Natural killer cell (primary cell): ENCODE measurements around the gene MCRIP2. TPM values are rescaled to one million over a fixed set of nuclear protein-coding genes. Genes with fewer than 3 reads are reported as not detected.

Source experiments
- ATAC-seq, 3 donors: fragments of 150-1000 bp in 2 of 3; fragments of 200-7000 bp in 1 of 3; cut with Tn5 transposase; 1 replicate in 1 of 3; 2 replicates in 2 of 3; pipeline ENCODE4 v1.10.0; 2021; ENCODE audit warnings: mild to moderate bottlenecking in 2 of 3, moderate library complexity in 2 of 3
- DNase-seq, 2 donors: peaks; one replicate each; pipeline versions ENCODE4 v3.0.0 to v3.0.0-alpha.2; 2013 to 2021; ENCODE audit warnings: mixed read lengths in 1 of 2
- H3K27ac ChIP-seq: one replicate; pipeline ENCODE4 v1.5.1; 2013; ENCODE audit warnings: mild to moderate bottlenecking, low read length
- H3K27me3 ChIP-seq: one replicate; pipeline ENCODE4 v1.6.1; 2013; ENCODE audit warnings: low read length; ENCODE audit not compliant: control insufficient read depth, insufficient read depth
- H3K36me3 ChIP-seq: one replicate; pipeline ENCODE4 v1.6.1; 2013; ENCODE audit warnings: low read length; ENCODE audit not compliant: control insufficient read depth, insufficient read depth
- H3K4me1 ChIP-seq: one replicate; pipeline ENCODE4 v1.6.1; 2013; ENCODE audit warnings: low read length; ENCODE audit not compliant: control insufficient read depth, insufficient read depth
- H3K4me3 ChIP-seq: one replicate; pipeline ENCODE4 v1.5.1; 2013; ENCODE audit warnings: low read length
- H3K9me3 ChIP-seq: one replicate; pipeline ENCODE4 v1.6.1; 2013; ENCODE audit warnings: low read length; ENCODE audit not compliant: control insufficient read depth, insufficient read depth
- H3K27ac Mint-ChIP-seq, 2 donors: one replicate each; pipeline ENCODE4 v1.8.0; 2022; ENCODE audit warnings: mild to moderate bottlenecking in 2 of 2, mixed read lengths in 2 of 2, moderate library complexity in 1 of 2
- H3K27me3 Mint-ChIP-seq, 2 donors: one replicate each; pipeline ENCODE4 v1.8.0; 2022; ENCODE audit warnings: low read depth in 2 of 2, mixed read lengths in 2 of 2
- H3K36me3 Mint-ChIP-seq: one replicate; pipeline ENCODE4 v1.8.0; 2022; ENCODE audit warnings: mixed read lengths
- H3K4me1 Mint-ChIP-seq, 2 donors: one replicate each; pipeline ENCODE4 v1.8.0; 2022; ENCODE audit warnings: mixed read lengths in 2 of 2
- H3K4me3 Mint-ChIP-seq: one replicate; pipeline ENCODE4 v1.8.0; 2022; ENCODE audit warnings: mild to moderate bottlenecking, moderate library complexity, mixed read lengths
- H3K9me3 Mint-ChIP-seq, 2 donors: one replicate each; pipeline ENCODE4 v1.8.0; 2022; ENCODE audit warnings: mixed read lengths in 2 of 2
- WGBS: methylation state at CpG from one replicate; pipeline ENCODE4 v1.1.7; 2013; ENCODE audit warnings: missing lambda C conversion rate; ENCODE audit not compliant: insufficient coverage; 5-methylcytosine and 5-hydroxymethylcytosine counted together
- intact Hi-C: fragments of 100-400 bp; cut with micrococcal nuclease; formaldehyde crosslinking; loops from one replicate; pipeline ENCODE4 v1.14.2; 2022
- total RNA-seq, 4 donors: library from RNA; stranded (reverse); fragments of 120-200 nt in 1 of 4; gene quantifications; one replicate each; pipeline versions ENCODE4 v1.2.3 to v1.2.4, GENCODE V29; 2013 to 2022
- TF ChIP-seq, protein P1 (sequence below): fragments of 200-600 bp; IDR thresholded peaks from one replicate; pipeline ENCODE4 v1.8.0; 2022; ENCODE audit warnings: antibody characterized with exemption

The MCRIP2 gene
- total RNA-seq, 3 donors from 2014 or later (not counting 1 experiment from before 2014, with no cell fraction given) = 11.3 to 17.4 (median 15.7) TPM

DNA sequence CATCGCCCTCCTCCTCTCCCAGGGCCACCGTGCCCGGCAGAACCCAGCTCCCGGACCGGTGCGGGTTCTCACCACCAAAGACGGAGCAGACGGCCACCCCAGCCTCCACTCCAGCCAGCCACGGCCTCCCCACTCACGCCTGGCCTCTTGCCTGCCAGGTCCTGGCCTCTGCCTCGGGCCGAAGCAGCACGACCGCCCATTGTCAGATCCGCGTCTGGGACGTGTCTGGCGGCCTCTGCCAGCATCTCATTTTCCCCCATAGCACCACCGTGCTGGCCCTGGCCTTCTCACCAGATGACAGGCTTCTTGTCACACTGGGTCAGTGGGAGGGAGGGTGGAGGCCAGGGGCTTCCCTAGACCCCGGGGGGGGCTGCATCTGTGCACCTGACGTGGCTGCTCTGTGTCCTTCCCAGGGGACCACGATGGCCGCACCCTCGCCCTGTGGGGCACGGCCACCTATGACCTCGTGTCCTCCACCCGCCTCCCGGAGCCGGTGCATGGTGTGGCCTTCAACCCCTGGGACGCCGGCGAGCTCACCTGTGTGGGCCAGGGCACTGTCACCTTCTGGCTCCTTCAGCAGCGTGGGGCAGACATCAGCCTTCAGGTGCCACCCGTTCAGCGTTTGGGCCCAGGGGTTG, 19.7 kb downstream of the MCRIP2 start:
- Mint-ChIP-seq H3K9me3 (no peaks in the 10 kb centered on the region), H3K27me3 (no peaks in the 10 kb centered on the region), H3K4me3 (peak overlapping the region; percentile 53), H3K36me3 (no peaks in the 10 kb centered on the region), H3K4me1 (peaks cover 4 to 13% of the 10 kb centered on the region in 2 donors), H3K27ac (peak overlapping the region; percentile 29 to 59)
- H3K27ac ChIP-seq = peak overlapping the region; percentile 19
- DNase-seq (no peak), ATAC-seq (peak in 1 of 3 donors; percentile 2)
- TF ChIP-seq, protein P1, sequence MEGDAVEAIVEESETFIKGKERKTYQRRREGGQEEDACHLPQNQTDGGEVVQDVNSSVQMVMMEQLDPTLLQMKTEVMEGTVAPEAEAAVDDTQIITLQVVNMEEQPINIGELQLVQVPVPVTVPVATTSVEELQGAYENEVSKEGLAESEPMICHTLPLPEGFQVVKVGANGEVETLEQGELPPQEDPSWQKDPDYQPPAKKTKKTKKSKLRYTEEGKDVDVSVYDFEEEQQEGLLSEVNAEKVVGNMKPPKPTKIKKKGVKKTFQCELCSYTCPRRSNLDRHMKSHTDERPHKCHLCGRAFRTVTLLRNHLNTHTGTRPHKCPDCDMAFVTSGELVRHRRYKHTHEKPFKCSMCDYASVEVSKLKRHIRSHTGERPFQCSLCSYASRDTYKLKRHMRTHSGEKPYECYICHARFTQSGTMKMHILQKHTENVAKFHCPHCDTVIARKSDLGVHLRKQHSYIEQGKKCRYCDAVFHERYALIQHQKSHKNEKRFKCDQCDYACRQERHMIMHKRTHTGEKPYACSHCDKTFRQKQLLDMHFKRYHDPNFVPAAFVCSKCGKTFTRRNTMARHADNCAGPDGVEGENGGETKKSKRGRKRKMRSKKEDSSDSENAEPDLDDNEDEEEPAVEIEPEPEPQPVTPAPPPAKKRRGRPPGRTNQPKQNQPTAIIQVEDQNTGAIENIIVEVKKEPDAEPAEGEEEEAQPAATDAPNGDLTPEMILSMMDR = peak; percentile 21
- H3K4me3 ChIP-seq = no peak overlapping the region
- H3K4me1 ChIP-seq = peaks cover 18% of the 10 kb centered on the region
- H3K9me3 ChIP-seq = no peaks in the 10 kb centered on the region
- 63% methylated on average over 34 of the region's 35 CpGs for WGBS
- no peaks in the 10 kb centered on the region for H3K36me3 ChIP-seq
- intact Hi-C loops = loop anchor here (5.0 kb wide), 1 partner anchor 269 kb away; no protein-coding TSS in a partner anchor
- H3K27me3 ChIP-seq = no peaks in the 10 kb centered on the region

DNA sequence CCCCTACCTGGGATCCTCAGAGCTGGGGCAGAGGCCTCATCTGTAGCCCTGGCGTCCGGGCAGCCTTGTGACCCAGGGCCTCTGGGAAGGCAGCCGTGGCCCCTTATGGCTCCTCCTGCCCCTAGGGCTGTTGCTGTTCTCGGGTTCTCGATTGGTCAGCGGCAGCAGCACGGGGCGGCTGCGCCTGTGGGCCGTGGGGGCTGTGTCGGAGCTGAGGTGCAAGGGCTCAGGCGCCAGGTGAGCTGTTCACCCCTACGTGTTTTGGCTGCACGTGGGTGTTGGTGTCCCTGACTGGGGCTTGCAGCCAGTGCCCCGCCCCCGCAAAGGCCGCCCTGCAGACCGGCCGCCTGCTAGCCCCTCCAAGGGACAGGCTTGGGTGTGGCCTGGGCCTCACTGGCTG, 20.5 kb downstream of the MCRIP2 start:
- intact Hi-C loops = loop anchor here (5.0 kb wide), 1 partner anchor 270 kb away; no protein-coding TSS in a partner anchor
- Mint-ChIP-seq H3K27ac (no peak overlapping the region), H3K4me1 (peaks cover 4 to 13% of the 10 kb centered on the region in 2 donors), H3K36me3 (no peaks in the 10 kb centered on the region), H3K4me3 (no peak overlapping the region), H3K27me3 (no peaks in the 10 kb centered on the region), H3K9me3 (no peaks in the 10 kb centered on the region)
- H3K4me1 ChIP-seq = peaks cover 22% of the 10 kb centered on the region
- no peaks in the 10 kb centered on the region for H3K36me3 ChIP-seq
- H3K27ac ChIP-seq = no peak overlapping the region
- WGBS = 96% methylated on average over 19 of the region's 19 CpGs
- no peaks in the 10 kb centered on the region for H3K27me3 ChIP-seq
- TF ChIP-seq, protein P1 = no peak
- DNase-seq (no peak), ATAC-seq (no peak)
- H3K4me3 ChIP-seq = no peak overlapping the region
- no peaks in the 10 kb centered on the region for H3K9me3 ChIP-seq

DNA sequence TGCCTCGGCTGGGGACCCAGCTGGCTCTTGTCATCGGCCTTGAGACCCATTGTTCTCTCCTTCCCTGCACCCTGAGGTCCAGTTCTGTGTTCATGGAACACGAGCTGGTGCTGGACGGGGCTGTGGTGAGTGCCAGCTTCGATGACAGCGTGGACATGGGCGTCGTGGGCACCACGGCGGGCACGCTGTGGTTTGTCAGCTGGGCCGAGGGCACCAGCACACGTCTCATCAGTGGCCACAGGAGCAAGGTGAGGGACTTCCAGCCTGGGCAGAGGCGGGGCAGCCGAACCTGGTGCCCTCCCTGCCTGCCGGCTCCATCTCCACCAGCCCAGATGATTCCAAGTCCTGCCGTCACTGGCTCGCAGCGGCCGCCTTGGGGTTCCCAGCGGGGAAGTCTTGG, 21.0 kb downstream of the MCRIP2 start:
- no peak for ATAC-seq
- Mint-ChIP-seq H3K4me1 (peaks cover 4 to 15% of the 10 kb centered on the region in 2 donors), H3K4me3 (no peak overlapping the region), H3K36me3 (no peaks in the 10 kb centered on the region), H3K9me3 (no peaks in the 10 kb centered on the region), H3K27me3 (no peaks in the 10 kb centered on the region), H3K27ac (no peak overlapping the region)
- 93% methylated on average over 21 of the region's 21 CpGs for WGBS
- H3K36me3 ChIP-seq = no peaks in the 10 kb centered on the region
- intact Hi-C loops = loop anchor here (5.0 kb wide), 1 partner anchor 270 kb away; no protein-coding TSS in a partner anchor
- no peak overlapping the region for H3K27ac ChIP-seq
- H3K27me3 ChIP-seq = no peaks in the 10 kb centered on the region
- no peak overlapping the region for H3K4me3 ChIP-seq
- no peak for DNase-seq
- TF ChIP-seq, protein P1 = no peak
- no peaks in the 10 kb centered on the region for H3K9me3 ChIP-seq
- H3K4me1 ChIP-seq = peaks cover 27% of the 10 kb centered on the region

DNA sequence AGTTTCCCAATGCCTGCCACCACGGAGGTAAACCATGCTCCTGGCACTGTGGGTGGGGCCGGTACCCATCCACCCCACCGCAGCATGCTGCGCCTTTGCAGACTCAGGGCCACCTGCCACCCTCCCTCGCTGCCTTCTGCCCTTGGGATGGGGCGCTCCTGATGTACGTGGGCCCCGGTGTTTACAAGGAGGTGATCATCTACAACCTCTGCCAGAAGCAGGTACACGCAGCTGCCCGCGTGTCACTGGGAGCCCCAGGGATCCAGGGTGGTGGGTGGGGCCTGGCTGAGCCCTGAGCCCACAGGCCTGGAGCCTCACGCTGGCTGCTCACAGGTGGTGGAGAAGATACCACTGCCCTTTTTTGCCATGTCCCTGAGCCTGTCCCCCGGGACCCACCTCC, 24.9 kb downstream of the MCRIP2 start:
- peaks cover 0 to 5% of the 10 kb centered on the region in 2 donors for H3K4me1 Mint-ChIP-seq
- WGBS = 94% methylated on average over 13 of the region's 13 CpGs
- H3K4me3 Mint-ChIP-seq = no peak overlapping the region
- Histone ChIP-seq H3K27me3 (no peaks in the 10 kb centered on the region), H3K27ac (no peak overlapping the region), H3K4me1 (peaks cover 24% of the 10 kb centered on the region), H3K4me3 (no peak overlapping the region), H3K36me3 (peaks cover 16% of the 10 kb centered on the region), H3K9me3 (no peaks in the 10 kb centered on the region)
- H3K36me3 Mint-ChIP-seq = no peaks in the 10 kb centered on the region
- no peaks in the 10 kb centered on the region for H3K27me3 Mint-ChIP-seq
- no peak overlapping the region for H3K27ac Mint-ChIP-seq
- TF ChIP-seq, protein P1 = no peak
- intact Hi-C loops = no loop called here
- no peak for ATAC-seq
- no peaks in the 10 kb centered on the region for H3K9me3 Mint-ChIP-seq
- DNase-seq = no peak
